HEK293 (cell line): ENCODE results near the gene CADM1.

ENCODE experiments used
- IKZF3 ChIP-seq: fragments of 450-650 bp; IDR thresholded peaks from 2 replicates; pipeline ENCODE4 v1.5.0; 2018; ENCODE audit warnings: missing biosample characterization, mild to moderate bottlenecking, missing genetic modification characterization, moderate library complexity
- MZF1 ChIP-seq: fragments of 450-650 bp; formaldehyde crosslinking; IDR thresholded peaks from 2 replicates; pipeline ENCODE4 v1.5.1; 2017; ENCODE audit warnings: missing biosample characterization, missing genetic modification characterization, borderline replicate concordance
- TCF7L2 ChIP-seq: IDR thresholded peaks from 2 replicates; pipeline ENCODE4 v1.6.1; 2011; ENCODE audit warnings: low read depth, mild to moderate bottlenecking, inconsistent platforms, low read length, moderate library complexity, borderline replicate concordance
- ZNF24 ChIP-seq: fragments of 450-650 bp; formaldehyde crosslinking; IDR thresholded peaks from 2 replicates; pipeline ENCODE4 v1.5.1; 2016; ENCODE audit warnings: missing biosample characterization, missing genetic modification characterization
- ZNF416 ChIP-seq: fragments of 450-650 bp; formaldehyde crosslinking; IDR thresholded peaks from 2 replicates; pipeline ENCODE4 v1.5.1; 2016; ENCODE audit warnings: missing biosample characterization, missing genetic modification characterization
- TF ChIP-seq, protein P1 (sequence below): fragments of 450-650 bp; formaldehyde crosslinking; IDR thresholded peaks from 2 replicates; pipeline ENCODE4 v1.5.1; 2016; ENCODE audit warnings: missing biosample characterization, missing genetic modification characterization
- TF ChIP-seq, protein P2 (sequence below): fragments of 450-650 bp; formaldehyde crosslinking; IDR thresholded peaks from 2 replicates; pipeline ENCODE4 v1.5.1; 2016; ENCODE audit warnings: missing biosample characterization, missing genetic modification characterization
- TF ChIP-seq, protein P3 (sequence below): fragments of 450-650 bp; formaldehyde crosslinking; IDR thresholded peaks from 2 replicates; pipeline ENCODE4 v1.5.1; 2016; ENCODE audit warnings: missing biosample characterization, missing genetic modification characterization, borderline replicate concordance

DNA sequence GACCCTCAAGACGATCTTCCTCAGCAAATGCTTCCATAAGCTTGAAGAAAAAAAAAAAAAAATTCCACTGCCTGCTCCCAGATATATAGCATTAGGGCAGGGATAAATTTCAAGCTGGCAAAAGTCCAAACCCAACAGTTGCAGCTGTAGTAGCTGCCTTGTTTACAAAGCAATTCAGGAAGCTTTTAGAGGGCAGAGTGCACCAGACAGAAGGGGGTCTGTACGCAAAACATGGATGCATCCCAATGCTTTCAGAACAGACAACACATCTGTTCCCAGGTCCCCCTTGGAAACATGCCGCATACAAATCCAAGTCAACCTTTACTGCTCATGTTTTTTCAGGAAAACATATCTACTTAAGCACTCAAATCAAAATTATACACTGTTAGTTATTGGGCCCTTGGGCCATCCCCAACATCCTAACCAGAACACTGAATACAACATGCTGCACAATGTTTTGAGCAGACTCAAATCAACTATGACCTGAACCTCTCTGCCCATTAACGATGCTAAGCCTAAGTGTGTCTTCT lies 94.5 kb downstream of the CADM1 start:
- TF ChIP-seq, protein P1, sequence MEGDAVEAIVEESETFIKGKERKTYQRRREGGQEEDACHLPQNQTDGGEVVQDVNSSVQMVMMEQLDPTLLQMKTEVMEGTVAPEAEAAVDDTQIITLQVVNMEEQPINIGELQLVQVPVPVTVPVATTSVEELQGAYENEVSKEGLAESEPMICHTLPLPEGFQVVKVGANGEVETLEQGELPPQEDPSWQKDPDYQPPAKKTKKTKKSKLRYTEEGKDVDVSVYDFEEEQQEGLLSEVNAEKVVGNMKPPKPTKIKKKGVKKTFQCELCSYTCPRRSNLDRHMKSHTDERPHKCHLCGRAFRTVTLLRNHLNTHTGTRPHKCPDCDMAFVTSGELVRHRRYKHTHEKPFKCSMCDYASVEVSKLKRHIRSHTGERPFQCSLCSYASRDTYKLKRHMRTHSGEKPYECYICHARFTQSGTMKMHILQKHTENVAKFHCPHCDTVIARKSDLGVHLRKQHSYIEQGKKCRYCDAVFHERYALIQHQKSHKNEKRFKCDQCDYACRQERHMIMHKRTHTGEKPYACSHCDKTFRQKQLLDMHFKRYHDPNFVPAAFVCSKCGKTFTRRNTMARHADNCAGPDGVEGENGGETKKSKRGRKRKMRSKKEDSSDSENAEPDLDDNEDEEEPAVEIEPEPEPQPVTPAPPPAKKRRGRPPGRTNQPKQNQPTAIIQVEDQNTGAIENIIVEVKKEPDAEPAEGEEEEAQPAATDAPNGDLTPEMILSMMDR (tag by site-specific recombination), result no peak
- peak; percentile 26; the same call in 1 of the 2 replicates for TF ChIP-seq TCF7L2
- no peak for TF ChIP-seq MZF1 (tag by site-specific recombination)
- no peak for TF ChIP-seq ZNF416 (tag by site-specific recombination)
- TF ChIP-seq IKZF3 (tag by site-specific recombination), result peak; percentile 59; the same call in 1 of the 2 replicates
- 0 out of 2 replicates have a peak, but pooled peaks have one; percentile 28 for TF ChIP-seq ZNF24
- TF ChIP-seq, protein P2, sequence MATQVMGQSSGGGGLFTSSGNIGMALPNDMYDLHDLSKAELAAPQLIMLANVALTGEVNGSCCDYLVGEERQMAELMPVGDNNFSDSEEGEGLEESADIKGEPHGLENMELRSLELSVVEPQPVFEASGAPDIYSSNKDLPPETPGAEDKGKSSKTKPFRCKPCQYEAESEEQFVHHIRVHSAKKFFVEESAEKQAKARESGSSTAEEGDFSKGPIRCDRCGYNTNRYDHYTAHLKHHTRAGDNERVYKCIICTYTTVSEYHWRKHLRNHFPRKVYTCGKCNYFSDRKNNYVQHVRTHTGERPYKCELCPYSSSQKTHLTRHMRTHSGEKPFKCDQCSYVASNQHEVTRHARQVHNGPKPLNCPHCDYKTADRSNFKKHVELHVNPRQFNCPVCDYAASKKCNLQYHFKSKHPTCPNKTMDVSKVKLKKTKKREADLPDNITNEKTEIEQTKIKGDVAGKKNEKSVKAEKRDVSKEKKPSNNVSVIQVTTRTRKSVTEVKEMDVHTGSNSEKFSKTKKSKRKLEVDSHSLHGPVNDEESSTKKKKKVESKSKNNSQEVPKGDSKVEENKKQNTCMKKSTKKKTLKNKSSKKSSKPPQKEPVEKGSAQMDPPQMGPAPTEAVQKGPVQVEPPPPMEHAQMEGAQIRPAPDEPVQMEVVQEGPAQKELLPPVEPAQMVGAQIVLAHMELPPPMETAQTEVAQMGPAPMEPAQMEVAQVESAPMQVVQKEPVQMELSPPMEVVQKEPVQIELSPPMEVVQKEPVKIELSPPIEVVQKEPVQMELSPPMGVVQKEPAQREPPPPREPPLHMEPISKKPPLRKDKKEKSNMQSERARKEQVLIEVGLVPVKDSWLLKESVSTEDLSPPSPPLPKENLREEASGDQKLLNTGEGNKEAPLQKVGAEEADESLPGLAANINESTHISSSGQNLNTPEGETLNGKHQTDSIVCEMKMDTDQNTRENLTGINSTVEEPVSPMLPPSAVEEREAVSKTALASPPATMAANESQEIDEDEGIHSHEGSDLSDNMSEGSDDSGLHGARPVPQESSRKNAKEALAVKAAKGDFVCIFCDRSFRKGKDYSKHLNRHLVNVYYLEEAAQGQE (tag by site-specific recombination), result no peak
- TF ChIP-seq, protein P3, sequence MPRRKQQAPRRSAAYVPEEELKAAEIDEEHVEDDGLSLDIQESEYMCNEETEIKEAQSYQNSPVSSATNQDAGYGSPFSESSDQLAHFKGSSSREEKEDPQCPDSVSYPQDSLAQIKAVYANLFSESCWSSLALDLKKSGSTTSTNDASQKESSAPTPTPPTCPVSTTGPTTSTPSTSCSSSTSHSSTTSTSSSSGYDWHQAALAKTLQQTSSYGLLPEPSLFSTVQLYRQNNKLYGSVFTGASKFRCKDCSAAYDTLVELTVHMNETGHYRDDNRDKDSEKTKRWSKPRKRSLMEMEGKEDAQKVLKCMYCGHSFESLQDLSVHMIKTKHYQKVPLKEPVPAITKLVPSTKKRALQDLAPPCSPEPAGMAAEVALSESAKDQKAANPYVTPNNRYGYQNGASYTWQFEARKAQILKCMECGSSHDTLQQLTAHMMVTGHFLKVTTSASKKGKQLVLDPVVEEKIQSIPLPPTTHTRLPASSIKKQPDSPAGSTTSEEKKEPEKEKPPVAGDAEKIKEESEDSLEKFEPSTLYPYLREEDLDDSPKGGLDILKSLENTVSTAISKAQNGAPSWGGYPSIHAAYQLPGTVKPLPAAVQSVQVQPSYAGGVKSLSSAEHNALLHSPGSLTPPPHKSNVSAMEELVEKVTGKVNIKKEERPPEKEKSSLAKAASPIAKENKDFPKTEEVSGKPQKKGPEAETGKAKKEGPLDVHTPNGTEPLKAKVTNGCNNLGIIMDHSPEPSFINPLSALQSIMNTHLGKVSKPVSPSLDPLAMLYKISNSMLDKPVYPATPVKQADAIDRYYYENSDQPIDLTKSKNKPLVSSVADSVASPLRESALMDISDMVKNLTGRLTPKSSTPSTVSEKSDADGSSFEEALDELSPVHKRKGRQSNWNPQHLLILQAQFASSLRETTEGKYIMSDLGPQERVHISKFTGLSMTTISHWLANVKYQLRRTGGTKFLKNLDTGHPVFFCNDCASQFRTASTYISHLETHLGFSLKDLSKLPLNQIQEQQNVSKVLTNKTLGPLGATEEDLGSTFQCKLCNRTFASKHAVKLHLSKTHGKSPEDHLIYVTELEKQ (tag by site-specific recombination), result no peak
